ENCODE results near the gene MGAT4A.

MGAT4A gene

GRCh38 chr2:98730053-98730706, 752 bp downstream of the MGAT4A start:
- DNase-seq (ENCODE audit: low spot score): peak; percentile 70

- DNase-seq (ENCODE audit: low spot score): no peak
Observed at GRCh38 chr2:98729652-98730051, 1.3 kb downstream of the MGAT4A start.

- DNase-seq (ENCODE audit: low spot score): peak; percentile 62
Observed at GRCh38 chr2:98728088-98728718, 2.7 kb downstream of the MGAT4A start.

DNA sequence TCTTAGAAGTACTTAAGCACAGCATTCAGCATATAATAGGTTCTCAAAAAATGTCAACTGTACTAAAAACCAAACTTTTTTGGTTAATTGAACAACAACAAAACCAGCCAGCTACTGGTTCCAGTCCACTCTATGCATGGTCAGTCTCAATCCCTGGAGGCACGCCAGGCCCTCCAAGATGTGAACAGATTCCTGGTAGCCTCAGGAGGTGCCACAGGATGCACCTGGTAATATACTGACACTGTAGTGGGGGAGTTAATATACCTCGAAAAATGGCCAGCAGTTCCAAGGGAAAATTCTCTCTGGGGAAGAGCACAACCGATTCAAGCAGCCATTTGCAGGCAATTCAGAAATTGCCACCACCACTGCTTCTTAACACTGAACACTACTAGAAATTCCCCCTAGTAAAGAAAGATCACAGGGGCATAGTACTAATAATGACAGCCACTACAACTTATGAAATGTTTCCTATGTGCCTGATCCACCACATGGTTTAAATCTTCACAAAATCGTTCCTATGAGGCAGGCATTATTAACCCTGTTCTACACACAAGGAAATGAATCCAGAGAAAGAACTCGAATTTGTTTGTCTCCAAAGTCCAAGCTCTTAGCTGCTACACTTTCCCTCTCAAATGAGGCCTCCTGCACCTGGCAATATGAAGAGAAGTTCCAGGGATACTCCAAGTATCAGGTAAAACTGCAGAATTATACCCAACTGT, 3.4 kb downstream of the MGAT4A start:
- no peak for DNase-seq (ENCODE audit: low spot score)

- DNase-seq (ENCODE audit: low spot score): no peak
Observed at GRCh38 chr2:98726735-98727368, 4.1 kb downstream of the MGAT4A start.

- no peak for DNase-seq (ENCODE audit: low spot score)
Observed at GRCh38 chr2:98726205-98726604, 4.7 kb downstream of the MGAT4A start.

DNA sequence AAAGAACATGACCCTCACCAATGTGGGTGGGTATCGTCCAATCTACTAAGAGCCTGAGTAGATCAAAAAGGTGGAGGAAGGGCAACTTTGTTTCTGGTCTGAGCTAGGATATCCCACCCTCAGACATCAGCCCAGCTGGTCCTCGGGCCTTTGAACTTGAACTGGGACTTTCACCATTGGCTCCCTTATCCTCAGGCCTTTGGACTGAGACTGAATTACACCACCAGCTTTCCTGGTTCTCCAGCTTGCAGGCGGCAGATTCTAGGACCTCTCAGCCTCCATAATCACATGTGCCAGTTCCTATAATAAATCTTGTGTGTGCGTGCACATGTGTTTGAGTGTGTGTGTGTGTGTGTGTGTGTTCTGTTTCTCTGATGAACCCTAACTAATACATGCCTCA, 10.6 kb downstream of the MGAT4A start:
- no peak for DNase-seq (ENCODE audit: low spot score)

GRCh38 chr2:98717621-98718020, 13.3 kb downstream of the MGAT4A start:
- DNase-seq (ENCODE audit: low spot score): no peak

DNA sequence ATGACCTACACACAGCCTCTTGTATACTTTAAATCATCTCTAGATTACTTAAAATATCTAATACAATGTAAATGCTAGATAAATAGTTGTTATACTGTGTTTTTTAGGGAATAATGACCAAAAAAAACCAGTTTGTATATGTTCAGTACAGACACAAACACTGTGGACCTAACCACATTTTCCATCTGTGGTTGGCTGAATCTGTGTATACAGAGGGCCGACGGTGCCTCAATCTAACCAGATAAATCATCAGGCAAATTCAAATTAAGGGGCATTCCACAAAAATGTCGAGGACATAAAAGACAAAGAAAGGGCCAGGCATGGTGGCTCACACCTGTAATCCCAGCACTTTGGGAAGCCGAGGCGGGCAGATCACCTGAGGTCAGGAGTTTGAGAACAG, 14.1 kb downstream of the MGAT4A start:
- no peak for DNase-seq (ENCODE audit: low spot score)

DNA sequence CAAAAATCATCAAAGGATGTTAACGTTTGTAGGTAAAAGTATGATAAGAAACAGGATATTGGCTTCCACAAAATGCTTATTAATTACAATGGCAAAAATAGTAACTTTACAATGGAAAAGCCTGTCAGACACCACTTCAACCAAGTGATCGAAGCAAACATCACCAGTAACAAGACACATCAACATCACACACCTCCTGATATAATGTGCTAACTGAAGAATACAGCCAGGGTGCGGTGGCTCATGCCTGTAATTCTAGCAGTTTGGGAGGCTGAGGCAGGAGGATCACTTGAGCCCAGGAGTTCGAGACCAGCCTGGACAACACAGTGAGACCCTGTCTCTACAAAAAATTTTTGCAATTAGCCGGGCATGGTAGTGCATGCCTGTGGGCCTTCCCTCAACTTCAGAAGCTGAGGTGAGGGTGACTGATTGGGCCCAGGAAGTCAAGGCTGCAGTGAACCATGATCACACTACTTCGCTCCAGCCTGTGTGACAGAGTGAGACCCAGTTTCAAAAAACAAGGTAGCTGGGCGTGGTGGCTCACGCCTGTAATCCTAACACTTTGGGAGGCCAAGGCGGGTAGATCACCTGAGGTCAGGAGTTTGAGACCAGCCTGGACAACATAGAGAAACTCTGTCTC, 15.0 kb downstream of the MGAT4A start:
- no peak for DNase-seq (ENCODE audit: low spot score)

DNA sequence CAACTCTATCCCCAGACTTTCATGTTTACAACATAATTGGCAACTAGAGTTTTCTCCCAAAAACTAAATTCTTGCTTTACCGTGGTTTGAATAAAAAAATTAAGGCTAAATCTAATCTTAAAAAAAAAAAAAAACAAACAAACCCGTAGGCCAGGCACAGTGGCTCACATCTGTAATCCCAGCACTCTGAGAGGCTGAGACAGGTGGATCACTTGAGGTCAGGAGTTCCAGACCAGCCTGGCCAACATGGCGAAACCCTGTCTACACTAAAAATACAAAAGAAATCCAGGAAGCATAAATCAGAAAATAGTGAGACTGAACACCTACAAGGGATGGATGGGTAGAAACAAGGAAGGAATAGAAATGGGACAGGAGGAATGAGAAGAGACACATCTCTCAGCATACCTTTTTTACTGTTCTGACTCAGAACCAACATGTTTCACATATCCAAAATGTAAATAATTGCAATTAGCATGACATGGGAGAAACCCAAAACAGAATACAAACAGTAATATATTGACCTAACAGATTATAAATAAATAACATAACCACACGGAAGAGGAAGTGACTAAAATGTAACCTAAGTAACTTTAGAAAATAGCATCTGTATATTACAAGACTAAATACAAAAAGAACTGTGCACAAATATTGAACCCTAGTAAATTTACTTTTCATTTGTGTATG, 17.5 kb downstream of the MGAT4A start:
- DNase-seq (ENCODE audit: low spot score): no peak

DNA sequence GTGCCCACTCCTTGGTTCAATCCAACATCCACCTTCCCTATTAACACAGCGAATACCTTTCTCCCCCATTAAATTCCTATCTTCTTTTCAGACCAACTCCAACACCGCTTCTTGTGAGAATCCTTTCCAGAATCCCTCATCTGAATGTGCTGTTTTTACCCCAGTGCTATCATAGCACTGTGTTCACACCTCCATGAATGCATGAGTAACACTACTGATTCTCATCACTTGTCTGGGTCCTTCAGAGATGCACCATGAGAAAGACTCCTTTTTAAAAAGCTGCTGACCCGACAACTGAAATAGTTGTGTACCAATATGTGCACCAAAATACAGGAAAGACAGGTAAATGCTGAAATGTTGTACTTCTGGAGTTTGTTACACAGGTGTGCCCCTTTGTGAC, 18.8 kb downstream of the MGAT4A start:
- DNase-seq (ENCODE audit: low spot score): no peak

- DNase-seq (ENCODE audit: low spot score): no peak
Observed at GRCh38 chr2:98711506-98711905, 19.4 kb downstream of the MGAT4A start.

DNA sequence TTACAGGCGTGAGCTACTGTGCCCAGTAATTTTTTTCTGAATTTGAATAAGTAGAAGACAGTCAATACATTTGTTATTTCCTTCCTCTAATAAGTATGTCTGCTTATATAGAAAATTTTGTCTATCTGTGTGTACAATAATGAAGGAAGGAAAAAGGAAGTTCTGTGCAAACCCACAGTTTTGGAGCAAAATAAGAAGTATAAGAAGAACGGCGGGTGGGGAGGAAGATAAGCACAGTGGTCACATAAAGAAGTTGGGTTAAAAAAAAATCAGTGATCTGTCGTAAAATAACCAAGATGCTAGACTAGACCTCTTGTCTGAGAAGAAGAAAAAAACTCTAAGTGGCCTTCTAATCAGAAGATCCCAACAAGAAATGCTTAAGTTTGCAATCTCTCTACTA, 20.2 kb downstream of the MGAT4A start:
- DNase-seq (ENCODE audit: low spot score): no peak

- no peak for DNase-seq (ENCODE audit: low spot score)
Observed at GRCh38 chr2:98709535-98709934, 21.4 kb downstream of the MGAT4A start.

DNA sequence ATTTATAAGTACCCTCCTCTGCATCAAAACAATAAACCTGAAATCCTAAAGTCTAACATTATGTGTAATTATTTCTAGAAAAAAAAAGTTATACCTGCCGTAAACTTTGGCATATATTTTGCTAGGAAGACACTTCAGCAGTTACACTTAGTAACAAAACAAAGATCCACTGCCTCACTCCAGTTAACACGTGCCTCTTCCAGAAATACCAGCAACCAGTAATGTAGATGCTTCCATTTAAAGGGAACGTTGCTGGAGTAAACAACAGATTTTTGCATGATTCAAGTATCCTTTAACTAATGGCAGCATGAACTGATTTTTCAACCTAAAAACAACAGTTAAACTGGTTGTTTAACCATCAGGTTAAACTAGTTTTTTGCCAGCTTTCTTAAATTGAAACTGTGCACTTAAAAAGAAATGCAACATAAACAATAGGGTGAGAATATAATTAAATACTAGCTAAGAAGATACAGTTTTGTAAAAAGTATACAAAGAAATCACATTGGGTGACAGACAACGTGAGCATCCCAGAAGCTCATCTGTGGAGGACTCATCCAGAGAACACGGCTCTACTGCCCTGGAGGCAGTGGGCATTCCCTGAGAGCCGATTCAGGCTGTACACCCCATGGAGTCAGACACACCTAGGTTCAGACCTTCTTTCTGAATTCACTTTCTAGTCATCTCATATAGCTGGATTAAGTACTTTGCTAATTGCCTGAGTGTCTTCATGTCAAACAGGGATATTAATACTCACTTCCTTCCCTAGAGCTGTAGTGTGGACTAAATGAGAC, 22.3 kb downstream of the MGAT4A start:
- DNase-seq (ENCODE audit: low spot score): no peak

DNA sequence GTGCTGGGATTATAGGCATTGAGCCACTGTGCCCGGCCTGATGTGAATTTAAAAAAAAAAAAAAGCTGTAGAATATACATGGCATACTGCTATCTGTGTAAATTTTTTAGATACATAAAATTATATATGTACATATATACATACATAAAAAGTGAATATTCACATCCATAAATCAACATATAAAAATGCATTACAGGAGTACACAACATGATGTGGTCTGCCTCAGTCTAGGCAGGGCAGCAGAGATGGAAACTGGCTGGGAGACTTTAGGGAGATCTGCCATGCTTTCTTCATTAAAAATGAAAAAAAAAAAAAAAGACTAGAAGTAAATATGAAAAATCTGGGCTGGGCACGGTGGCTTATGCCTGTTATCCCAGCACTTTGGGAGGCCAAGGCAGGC, 24.3 kb downstream of the MGAT4A start:
- no peak for DNase-seq (ENCODE audit: low spot score)

GRCh38 chr2:98705333-98705617, 25.7 kb downstream of the MGAT4A start:
- DNase-seq (ENCODE audit: low spot score): no peak

DNA sequence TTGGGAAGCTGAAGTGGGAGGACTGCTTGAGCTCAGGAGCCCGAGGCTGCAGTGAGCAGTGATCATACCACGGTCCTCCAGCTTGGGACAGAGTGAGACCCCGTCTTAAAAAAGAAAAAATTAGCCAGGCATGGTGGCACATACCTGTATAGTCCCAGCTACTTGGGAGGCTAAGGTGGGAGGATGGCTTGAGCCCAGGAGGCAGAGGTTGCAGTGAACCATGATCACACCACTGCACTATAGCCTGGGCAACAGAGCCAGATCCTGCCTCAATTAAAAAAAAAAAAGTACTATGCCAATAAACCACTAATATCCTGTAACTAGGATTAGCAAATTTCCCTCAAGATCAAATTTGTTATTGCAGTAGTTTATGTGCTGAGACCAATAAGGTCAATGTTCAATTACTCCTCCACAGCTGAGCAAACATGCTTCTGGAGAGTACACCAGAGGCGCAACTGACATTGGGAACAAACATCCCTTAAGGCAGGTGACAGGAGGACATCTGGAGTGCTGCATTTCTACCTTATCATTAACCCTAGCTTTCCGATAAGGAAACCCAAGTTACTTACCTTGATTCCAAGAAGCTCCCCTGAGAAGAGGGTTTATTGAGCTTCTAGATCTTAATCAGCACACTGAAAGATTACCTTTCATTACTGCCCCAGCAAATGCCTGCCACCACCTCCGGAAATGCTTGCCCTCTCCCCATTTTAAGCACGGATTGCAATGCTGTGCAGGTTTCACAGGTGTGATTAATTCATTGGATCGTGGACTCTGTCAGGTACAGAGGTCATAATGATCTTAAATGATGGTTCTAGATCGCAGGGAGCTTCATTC, 26.2 kb downstream of the MGAT4A start:
- DNase-seq (ENCODE audit: low spot score): no peak

- DNase-seq (ENCODE audit: low spot score): no peak
Observed at GRCh38 chr2:98703738-98704137, 27.2 kb downstream of the MGAT4A start.

Measured in CD4-positive, alpha-beta T cell treated with Interleukin-2 at 100 ng/mL for 4 hours (primary cell).